NCI-H526 treated with DMSO at 0.1 percent for 48 hours (cell line): Measurements from ENCODE around the gene TDRD9.
"Not testable (repeated sequence)": the region's sequence is repeated elsewhere in the genome, so short reads cannot be mapped to it uniquely, and the experiment has no call there.

Experiments used
- DNase-seq: peaks from one replicate; lab custom pipeline; 2025; lab: John Stamatoyannopoulos, UW

The TDRD9 gene

GRCh38 chr14:103894034-103894722 is 34.1 kb upstream of the TDRD9 start:
- DNase-seq, result no peak

- DNase-seq, result no peak
These were observed 33.6 kb upstream of the TDRD9 start for GRCh38 chr14:103894723-103895059.

- no peak for DNase-seq
These were observed 31.7 kb upstream of the TDRD9 start for GRCh38 chr14:103896578-103896977.

- DNase-seq, result no peak
These were observed 30.9 kb upstream of the TDRD9 start for GRCh38 chr14:103897075-103897947.

GRCh38 chr14:103898204-103898603 is 30.1 kb upstream of the TDRD9 start:
- no peak for DNase-seq

GRCh38 chr14:103898711-103899110 is 29.5 kb upstream of the TDRD9 start:
- DNase-seq, result no peak

- no peak for DNase-seq
These were observed 28.9 kb upstream of the TDRD9 start for GRCh38 chr14:103899316-103899715.

GRCh38 chr14:103899833-103900232 is 28.4 kb upstream of the TDRD9 start:
- DNase-seq, result no peak

- DNase-seq, result no peak
These were observed 23.7 kb upstream of the TDRD9 start for GRCh38 chr14:103904493-103905107.

GRCh38 chr14:103905842-103906456 is 22.3 kb upstream of the TDRD9 start:
- no peak for DNase-seq

GRCh38 chr14:103908580-103908979 is 19.7 kb upstream of the TDRD9 start:
- no peak for DNase-seq

GRCh38 chr14:103909531-103910261 is 18.6 kb upstream of the TDRD9 start:
- no peak for DNase-seq

GRCh38 chr14:103910262-103910935 is 17.9 kb upstream of the TDRD9 start:
- DNase-seq, result peak; percentile 75

GRCh38 chr14:103910984-103911383 is 17.3 kb upstream of the TDRD9 start:
- DNase-seq, result no peak

- no peak for DNase-seq
These were observed 12.6 kb upstream of the TDRD9 start for GRCh38 chr14:103915616-103916015.

- no peak for DNase-seq
These were observed 11.5 kb upstream of the TDRD9 start for GRCh38 chr14:103916636-103917262.

GRCh38 chr14:103920981-103921854 is 7.0 kb upstream of the TDRD9 start:
- peak; percentile 93 for DNase-seq

- not testable (repeated sequence) for DNase-seq
These were observed 6.4 kb upstream of the TDRD9 start for GRCh38 chr14:103921855-103922200.

- no peak for DNase-seq
These were observed 4.4 kb upstream of the TDRD9 start for GRCh38 chr14:103923863-103924262.

GRCh38 chr14:103925316-103925715 is 2.9 kb upstream of the TDRD9 start:
- DNase-seq, result no peak
